Keratinocyte (primary cell): ENCODE results near the gene DDR2. TPM values are rescaled to one million over a fixed set of nuclear protein-coding genes. Genes with fewer than 3 reads are reported as not detected.

Experiments used
- DNase-seq: peaks from one replicate; pipeline ENCODE4 v3.0.0-alpha.2; 2011; ENCODE audit warnings: low read depth, missing footprints, low spot score
- FAIRE-seq: peaks from 2 replicates; lab custom pipeline; 2011; peaks lifted over from hg19 to GRCh38; lab: Jason Lieb, UNC
- H2AFZ ChIP-seq: 2 replicates; pipeline ENCODE4 v1.6.0; 2012; ENCODE audit warnings: low read length, control low read depth, inconsistent platforms; ENCODE audit not compliant: control insufficient read depth
- H3K27ac ChIP-seq: 2 replicates; pipeline ENCODE4 v1.5.1; 2011; ENCODE audit warnings: low read length; ENCODE audit not compliant: control insufficient read depth, insufficient read depth
- H3K27me3 ChIP-seq: 3 replicates; pipeline ENCODE4 v1.6.0; 2011; ENCODE audit warnings: low read length; ENCODE audit not compliant: control insufficient read depth, insufficient read depth; ENCODE audit errors: extremely low read depth
- H3K36me3 ChIP-seq, 2 experiments: 2 replicates in 1 of 2; 3 replicates in 1 of 2; pipeline ENCODE4 v1.5.1; 2011; ENCODE audit warnings: low read length in 2 of 2, mild to moderate bottlenecking in 1 of 2; ENCODE audit not compliant: control insufficient read depth in 2 of 2, insufficient read depth in 2 of 2; ENCODE audit errors: extremely low read depth in 1 of 2
- H3K4me1 ChIP-seq: 3 replicates; pipeline ENCODE4 v1.5.1; 2011; ENCODE audit warnings: low read length; ENCODE audit not compliant: control insufficient read depth, insufficient read depth; ENCODE audit errors: extremely low read depth
- H3K4me2 ChIP-seq: 3 replicates; pipeline ENCODE4 v1.6.0; 2011; ENCODE audit warnings: low read depth, low read length; ENCODE audit not compliant: control insufficient read depth, insufficient read depth; ENCODE audit errors: extremely low read depth
- H3K4me3 ChIP-seq, 3 experiments: fragments of 200-600 bp in 1 of 3; sonication (generic) in 1 of 3; 2 replicates in 2 of 3; 3 replicates in 1 of 3; pipeline ENCODE4 v1.5.1; 2011 to 2016; ENCODE audit warnings: low read length in 3 of 3, mild to moderate bottlenecking in 3 of 3, control low read depth in 2 of 3, inconsistent platforms in 1 of 3, low read depth in 1 of 3, mixed read lengths in 1 of 3, mixed run types in 1 of 3, moderate library complexity in 1 of 3; ENCODE audit not compliant: control insufficient read depth in 2 of 3, insufficient read depth in 2 of 3; ENCODE audit errors: extremely low read depth in 1 of 3
- H3K79me2 ChIP-seq: 2 replicates; pipeline ENCODE4 v1.6.0; 2012; ENCODE audit warnings: low read length; ENCODE audit not compliant: control insufficient read depth, insufficient read depth
- H3K9ac ChIP-seq: 3 replicates; pipeline ENCODE4 v1.6.0; 2011; ENCODE audit warnings: low read length; ENCODE audit not compliant: control insufficient read depth, insufficient read depth; ENCODE audit errors: extremely low read depth
- H3K9me1 ChIP-seq: 3 replicates; pipeline ENCODE4 v1.6.0; 2011; ENCODE audit warnings: low read length; ENCODE audit not compliant: control insufficient read depth, insufficient read depth; ENCODE audit errors: extremely low read depth
- H3K9me3 ChIP-seq: 2 replicates; pipeline ENCODE4 v1.5.1; 2012; ENCODE audit warnings: low read depth, low read length; ENCODE audit not compliant: control insufficient read depth
- H4K20me1 ChIP-seq: 3 replicates; pipeline ENCODE4 v1.6.0; 2011; ENCODE audit warnings: low read length; ENCODE audit not compliant: control insufficient read depth, insufficient read depth; ENCODE audit errors: extremely low read depth
- CTCF ChIP-seq, 3 experiments: IDR thresholded peaks in 1 of 3; conservative IDR thresholded peaks in 1 of 3; optimal IDR thresholded peaks in 1 of 3; 2 replicates in 2 of 3; 3 replicates in 1 of 3; pipeline versions ENCODE3 to v1.5.1; 2011; ENCODE audit warnings: low read length in 3 of 3, mild to moderate bottlenecking in 3 of 3, moderate library complexity in 2 of 3, control low read depth in 1 of 3, inconsistent platforms in 1 of 3; ENCODE audit not compliant: insufficient read depth in 2 of 3; ENCODE audit errors: extremely low read depth in 1 of 3
- EZH2 ChIP-seq: IDR thresholded peaks from one replicate; pipeline ENCODE4 v1.6.1; 2012; ENCODE audit warnings: inconsistent platforms, mild to moderate bottlenecking, low read length, moderate library complexity
- dilution Hi-C: fragments of 300-500 bp; cut with MboI; formaldehyde crosslinking; loops from one replicate; pipeline ENCODE4 v1.7.0; 2020; ENCODE audit warnings: low sequenced_read_pairs; ENCODE audit not compliant: extremely low pct_ligation_motif_present
- polyA plus RNA-seq, 5 experiments: library from polyadenylated mRNA; depleted of rRNA in 3 of 5; stranded (reverse) in 3 of 5; stranded (forward) in 1 of 5; unstranded in 1 of 5; fragments of >200 nt; gene quantifications; 1 replicate in 1 of 5; 2 replicates in 3 of 5; 3 replicates in 1 of 5; pipeline versions ENCODE4 v1.2.1 to v1.2.3, GENCODE V29; 2011 to 2012; ENCODE audit warnings: missing spikeins in 2 of 5, low read depth in 1 of 5, low replicate concordance in 1 of 5

The DDR2 gene
- polyA plus RNA-seq, 1 donor (not counting 4 experiments of a cell fraction or from before 2014, with no cell fraction given), result 0.39 TPM

GRCh38 chr1:162702628-162703027 lies 70.4 kb downstream of the DDR2 start:
- dilution Hi-C loops, result no loop called here
- no peaks in the 10 kb centered on the region for H4K20me1 ChIP-seq

GRCh38 chr1:162703708-162704107 lies 71.4 kb downstream of the DDR2 start:
- TF ChIP-seq CTCF (optimal IDR thresholded peaks at IDR 0.05 in 1 of 3, IDR thresholded peaks at IDR 0.05 in 1 of 3, conservative IDR thresholded peaks at IDR 0.05 in 1 of 3; ENCODE audit: extremely low read depth in 1 of 3, insufficient read depth in 2 of 3, low read length in 3 of 3) (no peak), EZH2 (no peak)
- H3K4me2 ChIP-seq, result no peak overlapping the region
- no peaks in the 10 kb centered on the region for H4K20me1 ChIP-seq
- no peaks in the 10 kb centered on the region for H3K27me3 ChIP-seq
- no peak overlapping the region for H3K4me3 ChIP-seq
- no peaks in the 10 kb centered on the region for H3K4me1 ChIP-seq
- H3K9me1 ChIP-seq, result no peaks in the 10 kb centered on the region
- dilution Hi-C loops, result no loop called here
- no peaks in the 10 kb centered on the region for H3K36me3 ChIP-seq
- no peak overlapping the region for H2AFZ ChIP-seq
- H3K9ac ChIP-seq, result no peak overlapping the region
- H3K9me3 ChIP-seq, result no peaks in the 10 kb centered on the region
- H3K79me2 ChIP-seq, result no peaks in the 10 kb centered on the region
- FAIRE-seq (no peak), DNase-seq (no peak)
- no peak overlapping the region for H3K27ac ChIP-seq

More at GRCh38 chr1:162702628-162703027, 70.4 kb downstream of the DDR2 start:
- H3K9me1 ChIP-seq, result no peaks in the 10 kb centered on the region
- no peak overlapping the region for H3K4me3 ChIP-seq
- TF ChIP-seq CTCF (optimal IDR thresholded peaks at IDR 0.05 in 1 of 3, IDR thresholded peaks at IDR 0.05 in 1 of 3, conservative IDR thresholded peaks at IDR 0.05 in 1 of 3; ENCODE audit: extremely low read depth in 1 of 3, insufficient read depth in 2 of 3, low read length in 3 of 3) (no peak), EZH2 (no peak)
- H3K79me2 ChIP-seq, result no peaks in the 10 kb centered on the region
- DNase-seq, result no peak
- H2AFZ ChIP-seq, result no peak overlapping the region
- H3K27ac ChIP-seq, result no peak overlapping the region
- H3K27me3 ChIP-seq, result no peaks in the 10 kb centered on the region
- H3K36me3 ChIP-seq, result no peaks in the 10 kb centered on the region
- no peak for FAIRE-seq
- H3K4me1 ChIP-seq, result no peaks in the 10 kb centered on the region
- H3K9me3 ChIP-seq, result no peaks in the 10 kb centered on the region
- H3K4me2 ChIP-seq, result no peak overlapping the region
- no peak overlapping the region for H3K9ac ChIP-seq
